HG02678 (cell line): ENCODE results near the gene VWA2.

Experiments used
- ATAC-seq: cut with Tn5 transposase; IDR thresholded peaks from one replicate; pipeline ENCODE4 v1.9.1; 2021; ENCODE audit warnings: mild to moderate bottlenecking, moderate library complexity; ENCODE audit not compliant: unreplicated experiment

The VWA2 gene

GRCh38 chr10:114239117-114239993, at the start of gene VWA2:
TSS of gene VWA2 (plus strand) at chr10:114239254. CDS start at chr10:114248714, 9,460 bp downstream.
- ATAC-seq: peak; percentile 54

- ATAC-seq: no peak
Measured at GRCh38 chr10:114189700-114190099, 49.4 kb upstream of the VWA2 start.

GRCh38 chr10:114195079-114195478, 44.0 kb upstream of the VWA2 start:
- ATAC-seq: peak; percentile 92

GRCh38 chr10:114199239-114199638, 39.8 kb upstream of the VWA2 start:
- ATAC-seq: no peak

GRCh38 chr10:114202812-114203211, 36.2 kb upstream of the VWA2 start:
- no peak for ATAC-seq

- no peak for ATAC-seq
Measured at GRCh38 chr10:114206902-114207301, 32.2 kb upstream of the VWA2 start.

- no peak for ATAC-seq
Measured at GRCh38 chr10:114207349-114207748, 31.7 kb upstream of the VWA2 start.

GRCh38 chr10:114208351-114208750, 30.7 kb upstream of the VWA2 start:
- no peak for ATAC-seq

- ATAC-seq: no peak
Measured at GRCh38 chr10:114212153-114212552, 26.9 kb upstream of the VWA2 start.

- no peak for ATAC-seq
Measured at GRCh38 chr10:114215033-114215432, 24.0 kb upstream of the VWA2 start.

GRCh38 chr10:114220281-114220680, 18.8 kb upstream of the VWA2 start:
- no peak for ATAC-seq

GRCh38 chr10:114221235-114221634, 17.8 kb upstream of the VWA2 start:
- no peak for ATAC-seq

- no peak for ATAC-seq
Measured at GRCh38 chr10:114223066-114223465, 16.0 kb upstream of the VWA2 start.

GRCh38 chr10:114228156-114228555, 10.9 kb upstream of the VWA2 start:
- ATAC-seq: no peak

GRCh38 chr10:114232561-114233176, 6.4 kb upstream of the VWA2 start:
- ATAC-seq: no peak

GRCh38 chr10:114233482-114233881, 5.6 kb upstream of the VWA2 start:
- ATAC-seq: no peak

- no peak for ATAC-seq
Measured at GRCh38 chr10:114234132-114234531, 4.9 kb upstream of the VWA2 start.

GRCh38 chr10:114239994-114240345, 916 bp downstream of the VWA2 start:
- ATAC-seq: no peak

GRCh38 chr10:114242235-114242634, 3.2 kb downstream of the VWA2 start:
- no peak for ATAC-seq

GRCh38 chr10:114243661-114244060, 4.6 kb downstream of the VWA2 start:
- ATAC-seq: no peak

GRCh38 chr10:114244126-114244525, 5.1 kb downstream of the VWA2 start:
- ATAC-seq: no peak

- ATAC-seq: no peak
Measured at GRCh38 chr10:114245121-114245791, 6.2 kb downstream of the VWA2 start.
